OCI-LY7 (cell line): ENCODE measurements around the gene ZNF625. TPM values are rescaled to one million over a fixed set of nuclear protein-coding genes. Genes with fewer than 3 reads are reported as not detected.

ENCODE experiments used
- BruUV-seq: library from RNA; stranded (reverse); fragments of 400-500 nt; replicated peaks from 2 replicates; lab custom pipeline; 2021; lab: Mats Ljungman, UMichigan
- CTCF ChIA-PET: fragments of 300-600 bp; sonication (Branson Sonifier 250); formaldehyde crosslinking; loops from one replicate; lab custom pipeline; 2022; ENCODE audit warnings: antibody characterized with exemption; ENCODE audit not compliant: unreplicated experiment; lab: Charles Lee
- POLR2A ChIA-PET: fragments of 300-600 bp; sonication (Branson Sonifier 250); formaldehyde crosslinking; loops from one replicate; lab custom pipeline; 2022; ENCODE audit warnings: antibody characterized with exemption; lab: Charles Lee
- DNase-seq: peaks from one replicate; pipeline ENCODE4 v3.0.0-alpha.2; 2015; ENCODE audit warnings: low spot score
- H2AFZ ChIP-seq: fragments of 200-600 bp; sonication (generic), shearing (Covaris generic); 2 replicates; pipeline ENCODE4 v1.6.1; 2014; ENCODE audit warnings: mild to moderate bottlenecking, antibody characterized with exemption, low read length, moderate library complexity
- H3K27ac ChIP-seq: fragments of 200-600 bp; sonication (generic); 2 replicates; pipeline ENCODE4 v1.5.1; 2014; ENCODE audit warnings: mixed run types, low read depth, mild to moderate bottlenecking, moderate library complexity, low read length, inconsistent platforms; ENCODE audit not compliant: poor library complexity, severe bottlenecking
- H3K36me3 ChIP-seq: fragments of 200-600 bp; sonication (generic); 2 replicates; pipeline ENCODE4 v1.6.1; 2014; ENCODE audit warnings: mild to moderate bottlenecking, antibody characterized with exemption, low read length, moderate library complexity, mixed read lengths; ENCODE audit not compliant: insufficient read depth
- H3K4me1 ChIP-seq: fragments of 200-600 bp; sonication (generic); 2 replicates; pipeline ENCODE4 v1.5.1; 2014; ENCODE audit warnings: mild to moderate bottlenecking, low read length; ENCODE audit not compliant: insufficient read depth, poor library complexity, severe bottlenecking
- H3K4me2 ChIP-seq: fragments of 200-600 bp; sonication (generic); 2 replicates; pipeline ENCODE4 v1.6.1; 2014; ENCODE audit warnings: mild to moderate bottlenecking, low read length
- H3K4me3 ChIP-seq: fragments of 200-600 bp; sonication (generic); 2 replicates; pipeline ENCODE4 v1.5.1; 2014; ENCODE audit warnings: mild to moderate bottlenecking, low read depth, low read length; ENCODE audit not compliant: poor library complexity, severe bottlenecking
- H3K79me2 ChIP-seq: fragments of 200-600 bp; sonication (generic); 2 replicates; pipeline ENCODE4 v1.6.1; 2016; ENCODE audit warnings: low read depth, mild to moderate bottlenecking, low read length, moderate library complexity, mixed read lengths; ENCODE audit not compliant: insufficient read depth
- H3K9me2 ChIP-seq: fragments of 200-600 bp; sonication (generic); 2 replicates; pipeline ENCODE4 v1.6.1; 2016; ENCODE audit warnings: mild to moderate bottlenecking, low read length, mixed read lengths; ENCODE audit not compliant: insufficient read depth
- H3K9me3 ChIP-seq: fragments of 200-600 bp; sonication (generic); 2 replicates; pipeline ENCODE4 v1.6.1; 2014; ENCODE audit warnings: mild to moderate bottlenecking, mixed run types, low read length, mixed read lengths
- H4K20me1 ChIP-seq: fragments of 200-600 bp; sonication (generic); 2 replicates; pipeline ENCODE4 v1.6.1; 2014; ENCODE audit warnings: mild to moderate bottlenecking, antibody characterized with exemption, low read length, moderate library complexity, mixed read lengths; ENCODE audit not compliant: insufficient read depth
- CTCF ChIP-seq: fragments of 200-600 bp; sonication (generic); conservative IDR thresholded peaks from 2 replicates; pipeline ENCODE4 v1.5.1; 2014; ENCODE audit warnings: mild to moderate bottlenecking, antibody characterized with exemption, low read length, moderate library complexity, mixed read lengths
- EZH2phosphoT487 ChIP-seq: fragments of 200-600 bp; sonication (generic); IDR thresholded peaks from 2 replicates; pipeline ENCODE4 v1.6.1; 2018; ENCODE audit warnings: low read depth, borderline replicate concordance, mild to moderate bottlenecking, mixed run types, antibody characterized with exemption, low read length, moderate library complexity, mixed read lengths
- intact Hi-C: fragments of 100-400 bp; cut with micrococcal nuclease; formaldehyde crosslinking; loops from one replicate; pipeline ENCODE4 v1.10.0; 2022; ENCODE audit not compliant: unreplicated experiment
- total RNA-seq, 2 experiments: library from RNA; depleted of rRNA in 1 of 2; stranded (reverse); fragments of >200 nt in 1 of 2; shearing (Covaris generic) in 1 of 2; gene quantifications; 2 replicates each; pipeline ENCODE4 v1.2.3, GENCODE V29; 2014 to 2022

ZNF625 gene
- total RNA-seq, 2 experiments from 2014 or later, result 7.8 to 9.2 TPM

- H3K9me2 ChIP-seq, result no peaks in the 10 kb centered on the region
- DNase-seq, result no peak
- CTCF ChIA-PET, result no interaction called here
- H4K20me1 ChIP-seq, result 0 out of 2 replicates have a peak, but pooled peaks cover 6% of the 10 kb centered on the region
- no peak overlapping the region for H3K4me2 ChIP-seq
- POLR2A ChIA-PET, result no interaction called here
- H3K79me2 ChIP-seq, result peaks cover 52% of the 10 kb centered on the region
- H3K27ac ChIP-seq, result no peak overlapping the region
- H3K36me3 ChIP-seq, result peaks cover 53% of the 10 kb centered on the region
- no peaks in the 10 kb centered on the region for H3K9me3 ChIP-seq
- BruUV-seq, result no TSS peak
- H3K4me1 ChIP-seq, result peaks cover 9% of the 10 kb centered on the region
- H3K4me3 ChIP-seq, result no peak overlapping the region
- no peak for TF ChIP-seq CTCF
- no peak for TF ChIP-seq EZH2phosphoT487
- intact Hi-C loops, result no loop called here
- H2AFZ ChIP-seq, result no peak overlapping the region
Measured at GRCh38 chr19:12166626-12167025, 10.1 kb upstream of the ZNF625 start.

DNA sequence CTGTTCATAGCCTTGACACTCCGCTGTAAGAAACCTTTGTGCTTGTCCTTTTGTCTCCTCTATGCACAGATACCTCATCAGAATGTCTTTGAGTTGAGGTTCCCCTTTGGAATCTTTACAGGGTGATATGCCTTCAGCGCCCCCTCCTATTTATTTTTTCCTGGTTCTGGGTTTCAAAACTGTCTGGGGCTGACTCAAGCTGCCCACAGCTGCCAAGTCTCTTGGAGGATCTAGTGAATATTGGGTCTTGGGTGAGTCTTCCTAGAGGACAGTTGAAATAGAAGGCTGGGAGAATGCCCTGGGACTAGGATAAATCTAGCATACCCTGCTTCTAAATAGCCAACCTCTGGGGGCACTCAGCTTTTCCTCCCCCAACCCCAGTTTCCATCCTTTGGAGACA, 7.3 kb upstream of the ZNF625 start:
- H3K27ac ChIP-seq, result no peak overlapping the region
- no peaks in the 10 kb centered on the region for H3K9me3 ChIP-seq
- POLR2A ChIA-PET, result interaction anchor here (1.5 kb wide), 1 partner anchor 12 kb away, joined by 3 read pairs; no protein-coding TSS in a partner anchor
- no peak for DNase-seq
- BruUV-seq, result no TSS peak
- peaks cover 29% of the 10 kb centered on the region for H3K36me3 ChIP-seq
- peak overlapping the region; percentile 77 for H3K4me3 ChIP-seq
- intact Hi-C loops, result no loop called here
- H3K9me2 ChIP-seq, result no peaks in the 10 kb centered on the region
- H4K20me1 ChIP-seq, result 0 out of 2 replicates have a peak, but pooled peaks cover 6% of the 10 kb centered on the region
- no peak overlapping the region for H2AFZ ChIP-seq
- CTCF ChIA-PET, result interaction anchor here (1.2 kb wide), 1 partner anchor 240 kb away, joined by 3 read pairs; no protein-coding TSS in a partner anchor
- no peak for TF ChIP-seq CTCF
- no peak for TF ChIP-seq EZH2phosphoT487
- peaks cover 52% of the 10 kb centered on the region for H3K79me2 ChIP-seq
- H3K4me2 ChIP-seq, result peak overlapping the region; percentile 80
- H3K4me1 ChIP-seq, result peaks cover 9% of the 10 kb centered on the region
